A673 (cell line): Measurements from ENCODE around the gene CCDC178.

Experiments used
- CTCF ChIP-seq: fragments of 300-800, 200-600 bp; sonication (generic); conservative IDR thresholded peaks from 2 replicates; pipeline ENCODE4 v1.5.1; 2017; ENCODE audit warnings: low read depth, mild to moderate bottlenecking, antibody characterized with exemption, low read length, moderate library complexity, mixed read lengths
- EZH2 ChIP-seq: fragments of 200-600 bp; sonication (generic); IDR thresholded peaks from 2 replicates; pipeline ENCODE4 v1.6.1; 2017; ENCODE audit warnings: borderline replicate concordance, low read depth, mild to moderate bottlenecking, mixed read lengths, antibody characterized with exemption, low read length; ENCODE audit not compliant: poor library complexity, severe bottlenecking

- no peak for TF ChIP-seq CTCF
- no peak for TF ChIP-seq EZH2
These were observed 124.4 kb downstream of the CCDC178 start for GRCh38 chr18:33316146-33316587.
